HepG2 (cell line): ENCODE results near the gene WNT3A. TPM values are rescaled to one million over a fixed set of nuclear protein-coding genes. Genes with fewer than 3 reads are reported as not detected.
A peak's percentile ranks its signal among the peaks of the same experiment; 100 is the strongest.

Experiments
- ATAC-seq: fragments of 200-7000 bp; cut with Tn5 transposase; 3 replicates; pipeline ENCODE4 v1.9.1; 2020; ENCODE audit warnings: mild to moderate bottlenecking, moderate library complexity
- BruUV-seq: library from RNA; stranded (reverse); fragments of 400-500 nt; replicated peaks from 2 replicates; lab custom pipeline; 2021; lab: Mats Ljungman, UMichigan
- CTCF ChIA-PET: fragments of 300-600 bp; formaldehyde crosslinking; extraction: SDS; loops from one replicate; lab custom pipeline; 2021; ENCODE audit warnings: low total read pairs, inconsistent platforms, low intra/inter-chr PET ratio; lab: Yijun Ruan, JAX
- POLR2A ChIA-PET: fragments of 350-600 bp; sonication (Branson Sonifier 250); formaldehyde crosslinking; loops from one replicate; lab custom pipeline; 2020; ENCODE audit warnings: antibody characterized with exemption, inconsistent platforms; lab: Yijun Ruan, JAX
- DNase-seq: peaks from one replicate; pipeline ENCODE4 v3.0.0-alpha.2; 2015; ENCODE audit warnings: low spot score
- FAIRE-seq: peaks from 3 replicates; lab custom pipeline; 2011; peaks lifted over from hg19 to GRCh38; lab: Jason Lieb, UNC
- H2AFZ ChIP-seq: one replicate; pipeline ENCODE4 v1.6.1; 2011; ENCODE audit warnings: low read length, inconsistent platforms
- H3K27ac ChIP-seq: fragments of 300-600 bp; 3 replicates; pipeline ENCODE4 v1.8.0; 2011; ENCODE audit warnings: mixed run types, mild to moderate bottlenecking, mixed read lengths, low read length, inconsistent platforms; ENCODE audit not compliant: insufficient read depth; ENCODE audit errors: extremely low read length
- H3K27me3 ChIP-seq, 2 experiments: fragments of 200-600 bp in 1 of 2; 2 replicates in 1 of 2; 3 replicates in 1 of 2; pipeline versions ENCODE4 v1.6.0 to v1.8.0; 2011; ENCODE audit warnings: low read length in 2 of 2, mild to moderate bottlenecking in 2 of 2, moderate library complexity in 2 of 2, inconsistent platforms in 1 of 2; ENCODE audit not compliant: insufficient read depth in 2 of 2, control insufficient read depth in 1 of 2
- H3K36me3 ChIP-seq, 2 experiments: fragments of 200-600 bp in 1 of 2; replicated peaks in 1 of 2; 2 replicates in 1 of 2; 3 replicates in 1 of 2; pipeline versions ENCODE4 v1.5.1 to v1.8.0; 2011; ENCODE audit warnings: low read length in 2 of 2, inconsistent platforms in 1 of 2; ENCODE audit not compliant: insufficient read depth in 2 of 2, control insufficient read depth in 1 of 2
- H3K4me1 ChIP-seq: 2 replicates; pipeline ENCODE4 v1.5.1; 2012; ENCODE audit warnings: low read length, inconsistent platforms; ENCODE audit not compliant: insufficient read depth
- H3K4me2 ChIP-seq: 2 replicates; pipeline ENCODE4 v1.6.0; 2011; ENCODE audit warnings: low read depth, low read length, inconsistent platforms
- H3K4me3 ChIP-seq, 3 experiments: fragments of 200-600 bp in 1 of 3; sonication (generic), shearing (Covaris generic) in 1 of 3; replicated peaks in 1 of 3; 2 replicates each; pipeline ENCODE4 v1.5.1; 2011 to 2016; ENCODE audit warnings: low read length in 3 of 3, inconsistent platforms in 2 of 3, low read depth in 2 of 3, mild to moderate bottlenecking in 2 of 3, control low read depth in 1 of 3, mixed read lengths in 1 of 3; ENCODE audit not compliant: insufficient read depth in 1 of 3
- H3K79me2 ChIP-seq: one replicate; pipeline ENCODE4 v1.6.1; 2011; ENCODE audit warnings: low read length, inconsistent platforms; ENCODE audit not compliant: insufficient read depth
- H3K9ac ChIP-seq: 2 replicates; pipeline ENCODE4 v1.6.0; 2011; ENCODE audit warnings: mild to moderate bottlenecking, low read depth, low read length, inconsistent platforms; ENCODE audit not compliant: insufficient read depth
- H3K9me3 ChIP-seq: 2 replicates; pipeline ENCODE4 v1.5.1; 2012; ENCODE audit warnings: mild to moderate bottlenecking, low read length
- H4K20me1 ChIP-seq: 2 replicates; pipeline ENCODE4 v1.6.0; 2011; ENCODE audit warnings: inconsistent platforms, mild to moderate bottlenecking, low read length, moderate library complexity; ENCODE audit not compliant: insufficient read depth
- ATF7-NPFF ChIP-seq: sonication (generic); formaldehyde crosslinking; IDR thresholded peaks from 2 replicates; pipeline ENCODE4 v1.8.1; 2023; ENCODE audit warnings: mild to moderate bottlenecking, low read depth, missing genetic modification reagents, moderate library complexity
- CBX1 ChIP-seq: IDR thresholded peaks from one replicate; pipeline ENCODE4 v1.6.1; 2016; ENCODE audit warnings: antibody characterized with exemption, low read depth
- HCFC1 ChIP-seq: fragments of 150-350 bp; IDR thresholded peaks from 2 replicates; pipeline ENCODE4 v1.6.1; 2014; ENCODE audit warnings: low read depth, low read length
- HOXA3 ChIP-seq: sonication (generic); formaldehyde crosslinking; IDR thresholded peaks from 2 replicates; pipeline ENCODE4 v1.5.0; 2020; ENCODE audit warnings: missing genetic modification reagents
- LCORL ChIP-seq, 2 experiments: fragments of 450-650 bp in 1 of 2; sonication (generic) in 1 of 2; formaldehyde crosslinking in 1 of 2; IDR thresholded peaks; 2 replicates each; pipeline versions ENCODE4 v1.5.0 to v1.6.1; 2017 to 2020; ENCODE audit warnings: antibody characterized with exemption in 1 of 2, missing genetic modification reagents in 1 of 2
- MEIS1 ChIP-seq: sonication (generic); formaldehyde crosslinking; IDR thresholded peaks from 2 replicates; pipeline ENCODE4 v1.9.0; 2021; ENCODE audit warnings: mild to moderate bottlenecking, missing genetic modification reagents, moderate library complexity, borderline replicate concordance
- SP4 ChIP-seq: sonication (generic); formaldehyde crosslinking; IDR thresholded peaks from 2 replicates; pipeline ENCODE4 v1.8.1; 2023; ENCODE audit warnings: mild to moderate bottlenecking, missing genetic modification reagents
- ZMAT3 ChIP-seq: sonication (generic); formaldehyde crosslinking; conservative IDR thresholded peaks from 2 replicates; pipeline ENCODE4 v1.7.0; 2021; ENCODE audit warnings: missing genetic modification reagents
- ZNF335 ChIP-seq: sonication (generic); formaldehyde crosslinking; IDR thresholded peaks from 2 replicates; pipeline ENCODE4 v1.4.0; 2020; ENCODE audit warnings: missing genetic modification reagents
- ZNF34 ChIP-seq: sonication (generic); formaldehyde crosslinking; IDR thresholded peaks from 2 replicates; pipeline ENCODE4 v1.4.0; 2020; ENCODE audit warnings: mild to moderate bottlenecking, missing genetic modification reagents, borderline replicate concordance
- ZNF501 ChIP-seq: sonication (generic); formaldehyde crosslinking; IDR thresholded peaks from 2 replicates; pipeline ENCODE4 v1.5.1; 2020; ENCODE audit warnings: mild to moderate bottlenecking, moderate library complexity, missing genetic modification reagents
- ZNF598 ChIP-seq: sonication (generic); formaldehyde crosslinking; IDR thresholded peaks from 2 replicates; pipeline ENCODE4 v1.5.1; 2020; ENCODE audit warnings: mild to moderate bottlenecking, missing genetic modification reagents, borderline replicate concordance
- ZNF652 ChIP-seq: IDR thresholded peaks from 2 replicates; pipeline ENCODE4 v1.6.1; 2016; ENCODE audit warnings: low read depth, borderline replicate concordance
- ZSCAN25 ChIP-seq: sonication (generic); formaldehyde crosslinking; IDR thresholded peaks from 2 replicates; pipeline ENCODE4 v1.8.0; 2022; ENCODE audit warnings: mild to moderate bottlenecking, missing genetic modification reagents
- WGBS: methylation state at CpG from one replicate; pipeline ENCODE4 v1.1.6; 2017; ENCODE audit warnings: low lambda C conversion rate; 5-methylcytosine and 5-hydroxymethylcytosine counted together
- in situ Hi-C: cut with HindIII; loops from 2 replicates; pipeline ENCODE4 v1.10.0; 2017; ENCODE audit warnings: low pct_unique_long_range_greater_than_20kb; ENCODE audit not compliant: extremely low pct_ligation_motif_present
- intact Hi-C: fragments of 100-400 bp; cut with micrococcal nuclease; formaldehyde crosslinking; loops from one replicate; pipeline ENCODE4 v1.10.0; 2022; ENCODE audit not compliant: unreplicated experiment
- polyA plus RNA-seq, 8 experiments: library from polyadenylated mRNA; depleted of rRNA in 3 of 8; stranded (reverse) in 7 of 8; unstranded in 1 of 8; fragments of >200 nt; fragmentation: Illumina TruSeq in 4 of 8; extraction: Trizol in 4 of 8; gene quantifications; 2 replicates each; pipeline versions ENCODE4 v1.2.1 to v1.2.3, GENCODE V29; 2011 to 2016; ENCODE audit warnings: low read depth in 4 of 8, missing spikeins in 1 of 8, mixed read lengths in 1 of 8; ENCODE audit not compliant: insufficient read depth in 1 of 8
- total RNA-seq, 5 experiments: library from RNA; depleted of rRNA; stranded (reverse); fragments of >200 nt; fragmentation: Illumina TruSeq; extraction: Trizol; gene quantifications; 2 replicates each; pipeline ENCODE4 v1.2.3, GENCODE V29; 2016; ENCODE audit warnings: low read depth in 1 of 5
- TF ChIP-seq, protein P1 (sequence below): sonication (generic); formaldehyde crosslinking; IDR thresholded peaks from 2 replicates; pipeline ENCODE4 v1.8.1; 2023; ENCODE audit warnings: missing genetic modification reagents, inconsistent platforms, borderline replicate concordance
- TF ChIP-seq, protein P2 (sequence below): sonication (generic); formaldehyde crosslinking; conservative IDR thresholded peaks from 2 replicates; pipeline ENCODE4 v1.8.1; 2023; ENCODE audit warnings: missing genetic modification reagents
- TF ChIP-seq, protein P3 (sequence below): sonication (generic); formaldehyde crosslinking; IDR thresholded peaks from 2 replicates; pipeline ENCODE4 v1.5.0; 2020; ENCODE audit warnings: missing genetic modification reagents

The WNT3A gene
- total and polyA plus RNA-seq, 2 of the 13 experiments (the other 11 are each of a cell fraction or from before 2014, with no cell fraction given), result not detected

DNA sequence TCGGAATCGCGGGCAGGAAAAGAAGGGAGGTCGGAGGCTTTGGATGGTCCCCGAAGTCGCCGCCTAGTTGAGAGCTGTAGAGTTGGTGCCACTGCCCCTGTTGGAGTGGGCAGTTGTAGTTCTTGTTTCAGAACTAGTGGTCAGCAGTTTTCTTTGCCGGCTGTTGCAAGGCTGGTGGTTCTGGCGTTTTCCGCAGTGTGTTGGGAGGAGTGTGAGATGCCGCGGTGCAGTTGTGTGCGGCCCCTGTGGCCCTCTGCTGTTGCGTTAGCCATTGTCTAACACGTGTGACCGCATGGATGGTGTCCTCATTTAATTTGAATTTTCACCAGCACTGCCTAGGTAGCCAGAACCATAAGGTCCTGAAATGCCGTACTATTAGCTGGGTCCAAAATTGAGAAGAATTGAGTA is 77.1 kb downstream of the WNT3A start:
- H2AFZ ChIP-seq, result no peak overlapping the region
- H3K9ac ChIP-seq, result peak overlapping the region; percentile 100
- peaks cover 6 to 24% of the 10 kb centered on the region in 2 experiments for H3K36me3 ChIP-seq
- no peak for ATAC-seq
- H3K4me1 ChIP-seq, result peaks cover 56% of the 10 kb centered on the region
- H4K20me1 ChIP-seq, result peaks cover 56% of the 10 kb centered on the region
- peaks cover 75% of the 10 kb centered on the region for H3K79me2 ChIP-seq
- peak overlapping the region; percentile 82 to 100 (median 85) for H3K4me3 ChIP-seq
- no peak for DNase-seq
- H3K4me2 ChIP-seq, result peak overlapping the region; percentile 91
- BruUV-seq, result no TSS peak
- CTCF ChIA-PET, result no interaction called here
- peak overlapping the region; percentile 86 for H3K27ac ChIP-seq
- H3K27me3 ChIP-seq, result no peaks in the 10 kb centered on the region; a peak in 1 of 5 replicates
- H3K9me3 ChIP-seq, result no peaks in the 10 kb centered on the region
- in situ Hi-C loops (no loop called here), intact Hi-C loops (loop anchor here (10.0 kb wide), 1 partner anchor 1149 kb away; no protein-coding TSS in a partner anchor)
- 2% methylated on average over 12 of the region's 17 CpGs for WGBS
- FAIRE-seq, result no peak
- POLR2A ChIA-PET, result interaction anchor here (1.0 to 2.1 kb wide), 7 partner anchors 8 to 296 kb away, joined by 3 to 10 read pairs (median 4); partner anchors contain the start of genes IBA57 and MRPL55
- TF ChIP-seq ZMAT3 (CRISPR knock-in tag) (no peak), ATF7-NPFF (no peak), HCFC1 (no peak), ZNF598 (peak; percentile 65; the same call in 1 of the 2 replicates), ZNF652 (CRISPR knock-in tag) (no peak), ZNF34 (CRISPR knock-in tag) (no peak), HOXA3 (CRISPR knock-in tag) (no peak; the same call in 1 of the 2 replicates), LCORL (IDR thresholded peaks at IDR 0.05) (no peak), LCORL (CRISPR knock-in tag; IDR thresholded peaks at IDR 0.05) (no peak), CBX1 (no peak), ZSCAN25 (CRISPR knock-in tag) (0 out of 2 replicates have a peak, but pooled peaks have one; percentile 15), ZNF335 (no peak), MEIS1 (CRISPR knock-in tag) (no peak; the same call in 1 of the 2 replicates), ZNF501 (CRISPR knock-in tag) (peak; percentile 8; the same call in 1 of the 2 replicates), SP4 (CRISPR knock-in tag) (no peak)
- TF ChIP-seq, protein P1, sequence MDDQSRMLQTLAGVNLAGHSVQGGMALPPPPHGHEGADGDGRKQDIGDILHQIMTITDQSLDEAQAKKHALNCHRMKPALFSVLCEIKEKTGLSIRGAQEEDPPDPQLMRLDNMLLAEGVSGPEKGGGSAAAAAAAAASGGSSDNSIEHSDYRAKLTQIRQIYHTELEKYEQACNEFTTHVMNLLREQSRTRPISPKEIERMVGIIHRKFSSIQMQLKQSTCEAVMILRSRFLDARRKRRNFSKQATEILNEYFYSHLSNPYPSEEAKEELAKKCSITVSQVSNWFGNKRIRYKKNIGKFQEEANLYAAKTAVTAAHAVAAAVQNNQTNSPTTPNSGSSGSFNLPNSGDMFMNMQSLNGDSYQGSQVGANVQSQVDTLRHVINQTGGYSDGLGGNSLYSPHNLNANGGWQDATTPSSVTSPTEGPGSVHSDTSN, result no peak
- TF ChIP-seq, protein P2, sequence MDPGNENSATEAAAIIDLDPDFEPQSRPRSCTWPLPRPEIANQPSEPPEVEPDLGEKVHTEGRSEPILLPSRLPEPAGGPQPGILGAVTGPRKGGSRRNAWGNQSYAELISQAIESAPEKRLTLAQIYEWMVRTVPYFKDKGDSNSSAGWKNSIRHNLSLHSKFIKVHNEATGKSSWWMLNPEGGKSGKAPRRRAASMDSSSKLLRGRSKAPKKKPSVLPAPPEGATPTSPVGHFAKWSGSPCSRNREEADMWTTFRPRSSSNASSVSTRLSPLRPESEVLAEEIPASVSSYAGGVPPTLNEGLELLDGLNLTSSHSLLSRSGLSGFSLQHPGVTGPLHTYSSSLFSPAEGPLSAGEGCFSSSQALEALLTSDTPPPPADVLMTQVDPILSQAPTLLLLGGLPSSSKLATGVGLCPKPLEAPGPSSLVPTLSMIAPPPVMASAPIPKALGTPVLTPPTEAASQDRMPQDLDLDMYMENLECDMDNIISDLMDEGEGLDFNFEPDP (CRISPR knock-in tag), result 0 out of 2 replicates have a peak, but pooled peaks have one; percentile 31
- TF ChIP-seq, protein P3, sequence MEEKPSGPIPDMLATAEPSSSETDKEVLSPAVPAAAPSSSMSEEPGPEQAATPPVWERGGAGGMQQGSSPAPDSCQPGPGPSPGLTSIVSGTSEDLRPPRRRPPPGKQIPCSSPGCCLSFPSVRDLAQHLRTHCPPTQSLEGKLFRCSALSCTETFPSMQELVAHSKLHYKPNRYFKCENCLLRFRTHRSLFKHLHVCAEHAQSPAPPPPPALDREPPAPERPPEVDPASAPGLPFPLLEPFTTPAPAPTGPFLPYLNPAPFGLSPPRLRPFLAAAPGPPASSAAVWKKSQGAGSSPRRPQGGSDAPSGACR (CRISPR knock-in tag), result no peak
